Activated T-cell treated with anti-CD3 and anti-CD28 coated beads, Interleukin-2, amount 50 U/mL, for 1 hour (primary cell): Measurements from ENCODE around the gene BCAT1.

ENCODE experiments used
- DNase-seq: peaks from one replicate; pipeline ENCODE4 v3.0.0-alpha.2; 2020

The BCAT1 gene

GRCh38 chr12:24797901-24798300 lies 151.0 kb downstream of the BCAT1 start:
- DNase-seq, result no peak

- no peak for DNase-seq
Measured at GRCh38 chr12:24796876-24797275, 152.0 kb downstream of the BCAT1 start.

GRCh38 chr12:24795699-24796347 lies 153.1 kb downstream of the BCAT1 start:
- no peak for DNase-seq

DNA sequence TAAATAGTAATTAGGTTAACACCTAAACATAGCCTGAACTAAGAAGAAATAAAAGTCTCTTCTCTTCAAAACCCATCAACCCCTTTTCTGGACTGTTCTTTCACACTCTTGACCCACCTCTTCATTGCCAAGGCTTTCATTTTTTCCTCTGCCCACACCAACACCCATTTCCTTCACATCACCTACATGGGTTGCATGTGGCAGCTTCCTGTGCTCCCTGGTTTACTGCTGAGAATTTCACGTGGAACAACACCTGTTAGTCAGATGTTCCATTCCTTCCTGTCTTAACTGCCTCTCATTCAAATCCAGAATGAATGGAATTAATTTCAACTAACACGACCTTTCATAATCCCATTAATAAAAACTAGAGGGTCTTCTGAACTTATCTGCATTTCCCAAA lies 157.3 kb downstream of the BCAT1 start:
- DNase-seq, result no peak

- DNase-seq, result no peak
Measured at GRCh38 chr12:24788886-24789285, 160.0 kb downstream of the BCAT1 start.

DNA sequence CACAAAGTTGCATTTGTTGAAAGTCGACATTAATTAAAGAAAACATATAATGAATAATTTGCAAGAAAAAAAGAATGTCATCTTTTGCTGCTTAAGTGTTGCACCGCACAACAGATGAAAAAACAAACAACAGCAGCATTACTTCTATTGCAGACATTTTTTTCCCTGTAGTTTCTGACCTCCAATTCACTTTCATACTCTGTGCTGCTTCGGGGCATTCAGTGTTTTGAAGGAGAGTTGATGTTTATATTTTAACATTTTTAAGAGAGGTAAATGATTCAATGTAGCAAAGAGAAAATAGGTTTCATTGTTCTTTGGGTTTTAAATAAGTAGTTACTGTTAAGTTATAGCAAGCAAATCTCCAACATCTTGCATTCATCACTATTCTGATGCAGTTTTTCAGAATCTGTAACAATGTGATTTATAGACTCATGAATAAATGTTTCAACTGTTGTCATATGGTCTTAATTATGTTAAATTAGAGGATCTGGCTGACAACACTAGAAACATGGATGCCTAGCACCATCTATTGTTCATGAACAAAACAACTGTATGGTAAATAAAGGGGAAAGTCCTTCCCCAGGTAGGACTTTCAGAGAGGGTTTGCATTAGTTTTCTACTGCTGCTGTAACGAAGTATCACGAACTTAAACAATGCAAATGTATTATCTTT lies 168.1 kb downstream of the BCAT1 start:
- no peak for DNase-seq

DNA sequence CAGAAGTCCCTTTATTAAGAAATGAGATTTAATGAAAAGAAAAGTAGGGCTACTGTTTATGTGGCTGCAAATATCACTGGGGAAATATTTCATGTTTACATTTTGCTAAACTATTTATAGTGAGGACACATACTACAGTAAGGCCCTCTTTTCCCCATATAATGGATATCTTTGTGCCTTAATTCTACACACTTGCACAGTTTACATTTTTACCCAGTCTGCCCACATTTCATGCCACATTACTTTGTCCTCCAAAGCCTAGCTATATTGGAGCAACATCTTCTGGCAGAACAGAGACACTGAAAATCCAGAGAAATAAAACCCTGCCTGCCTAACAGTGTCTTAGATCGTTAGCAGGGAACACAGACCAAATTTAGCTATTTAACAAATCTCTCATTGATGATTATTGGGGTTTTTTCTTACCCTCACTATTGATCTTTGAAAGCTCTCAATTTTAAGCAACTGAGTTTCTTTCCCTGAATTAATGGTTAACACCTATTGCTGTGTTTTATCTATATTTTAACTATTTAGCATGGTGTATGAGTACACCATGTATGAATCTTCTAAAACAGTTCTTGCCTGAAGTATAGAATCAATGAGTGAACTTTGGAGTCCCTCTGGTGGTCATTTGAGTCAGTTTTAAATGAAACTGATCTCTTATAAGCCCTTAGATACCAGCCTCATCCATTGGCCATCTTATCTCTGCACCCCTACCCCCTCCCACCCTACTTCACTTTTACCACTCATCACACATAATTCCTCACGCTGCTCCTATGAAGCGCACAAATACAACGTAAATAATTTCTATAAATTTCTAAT lies 170.2 kb downstream of the BCAT1 start:
- DNase-seq, result no peak

- no peak for DNase-seq
Measured at GRCh38 chr12:24777359-24777758, 171.5 kb downstream of the BCAT1 start.

DNA sequence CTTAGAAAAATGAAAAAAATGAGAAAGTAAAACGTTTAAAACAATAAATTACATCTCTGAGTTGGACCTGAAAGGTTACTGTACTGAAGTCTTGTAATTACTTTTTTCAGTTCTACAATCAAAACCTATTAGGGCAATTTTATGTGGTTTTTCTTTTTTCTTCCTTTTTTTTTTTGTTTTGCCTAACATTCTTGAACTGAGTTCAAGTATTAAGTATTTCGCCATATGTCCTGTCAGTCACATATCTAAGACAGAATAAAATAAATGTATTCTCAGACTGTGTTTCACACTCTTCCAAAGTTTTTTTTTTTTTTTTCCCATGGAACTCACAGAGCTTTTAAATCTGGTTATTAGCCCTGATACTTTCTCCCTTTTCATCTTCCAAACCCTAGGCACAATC lies 172.0 kb downstream of the BCAT1 start:
- DNase-seq, result no peak

GRCh38 chr12:24775073-24775472 lies 173.8 kb downstream of the BCAT1 start:
- DNase-seq, result no peak

DNA sequence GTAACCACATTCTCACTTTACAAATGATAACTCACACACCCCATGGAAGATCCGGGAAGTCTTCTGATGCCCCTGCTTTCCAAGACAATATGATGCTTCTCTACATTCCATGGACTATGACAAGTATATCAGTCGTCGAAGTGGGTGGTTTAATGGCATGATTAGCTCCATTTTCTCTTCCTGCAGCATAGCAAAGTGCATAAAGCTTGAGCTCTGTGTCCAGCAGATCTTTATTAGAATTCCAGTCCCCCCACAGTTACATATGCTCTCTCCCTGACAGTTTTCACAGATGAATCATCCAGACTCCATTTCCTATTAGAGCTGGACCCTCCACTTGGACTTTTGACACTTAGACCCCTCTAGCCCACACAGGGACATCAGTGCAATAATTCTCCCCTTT lies 174.9 kb downstream of the BCAT1 start:
- no peak for DNase-seq

- no peak for DNase-seq
Measured at GRCh38 chr12:24772813-24773212, 176.1 kb downstream of the BCAT1 start.

DNA sequence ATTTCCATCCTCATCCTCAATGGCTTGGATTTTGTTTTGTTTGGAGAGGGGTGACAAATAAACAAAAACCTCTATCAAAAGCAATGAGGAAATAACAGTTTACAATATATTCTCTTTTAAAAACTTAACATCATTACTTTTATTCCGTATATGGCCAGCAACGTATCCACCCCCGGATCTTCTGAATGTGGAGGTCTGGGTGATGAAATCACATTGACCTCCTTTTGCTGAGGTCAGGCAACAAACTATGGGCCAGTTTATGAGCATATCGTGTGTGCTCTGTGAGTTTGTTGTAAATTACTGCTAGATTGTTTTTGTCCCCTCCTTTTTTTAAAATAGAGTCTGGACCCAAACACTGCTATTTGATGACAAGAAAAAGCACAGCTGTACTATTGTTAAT lies 178.1 kb downstream of the BCAT1 start:
- no peak for DNase-seq

GRCh38 chr12:24770334-24770733 lies 178.6 kb downstream of the BCAT1 start:
- no peak for DNase-seq

GRCh38 chr12:24769682-24770081 lies 179.2 kb downstream of the BCAT1 start:
- DNase-seq, result no peak

GRCh38 chr12:24768415-24768814 lies 180.5 kb downstream of the BCAT1 start:
- no peak for DNase-seq

DNA sequence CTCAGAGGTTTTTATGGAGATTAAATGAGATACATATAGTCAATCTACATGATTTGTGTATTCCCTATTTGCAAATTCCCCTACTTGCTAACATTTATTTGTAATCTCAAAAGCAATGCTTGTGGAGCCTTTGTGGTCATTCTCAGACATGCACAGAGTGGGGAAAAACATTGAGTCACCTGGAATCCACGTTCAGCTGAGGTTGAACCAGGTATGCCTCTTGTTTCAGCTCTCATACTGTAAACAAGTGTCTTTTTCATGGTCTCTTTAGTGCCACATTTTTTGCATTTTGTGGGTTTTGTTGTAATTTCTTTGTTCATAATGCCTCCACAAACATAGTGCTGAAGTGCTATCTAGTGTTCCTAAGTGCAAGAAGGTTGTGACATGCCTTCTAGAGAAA lies 181.9 kb downstream of the BCAT1 start:
- DNase-seq, result no peak

GRCh38 chr12:24764712-24765111 lies 184.2 kb downstream of the BCAT1 start:
- no peak for DNase-seq

GRCh38 chr12:24760606-24761378 lies 188.1 kb downstream of the BCAT1 start:
- no peak for DNase-seq

DNA sequence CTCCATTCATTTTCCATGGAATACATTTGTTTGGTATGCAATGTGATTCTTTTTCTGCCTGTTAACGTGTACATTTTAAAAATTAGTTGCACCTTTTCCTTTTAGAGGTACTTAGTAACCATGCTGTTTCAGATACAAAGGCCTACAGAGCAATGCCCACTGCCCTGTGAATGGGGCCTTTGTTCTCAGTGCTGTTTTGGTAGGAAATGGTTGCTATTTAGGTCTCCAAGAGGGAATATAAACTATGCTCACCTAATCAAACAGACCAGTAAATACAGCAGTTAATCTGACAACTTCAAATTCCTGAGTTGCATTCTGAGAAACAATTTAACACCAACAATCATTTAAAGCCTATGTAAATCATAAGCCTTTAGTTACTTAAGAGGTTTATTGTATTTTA lies 188.7 kb downstream of the BCAT1 start:
- no peak for DNase-seq
